Suprapubic skin (tissue), 4 donors: Measurements from ENCODE around the gene MYO7B. TPM values are rescaled to one million over a fixed set of nuclear protein-coding genes. Genes with fewer than 3 reads are reported as not detected.

Experiments
- DNase-seq, 2 donors: peaks; one replicate each; pipeline ENCODE4 v3.0.0-alpha.2; 2019; ENCODE audit warnings: low spot score in 2 of 2
- H3K27ac ChIP-seq: fragments of 200-600 bp; sonication (generic); one replicate; pipeline ENCODE4 v1.5.1; 2019
- H3K27me3 ChIP-seq: fragments of 200-600 bp; sonication (generic); one replicate; pipeline ENCODE4 v1.5.1; 2019
- H3K36me3 ChIP-seq: fragments of 200-600 bp; sonication (generic); one replicate; pipeline ENCODE4 v1.5.1; 2019
- H3K4me1 ChIP-seq: fragments of 200-600 bp; sonication (generic); one replicate; pipeline ENCODE4 v1.5.1; 2019
- H3K4me3 ChIP-seq: fragments of 200-600 bp; sonication (generic); one replicate; pipeline ENCODE4 v1.5.1; 2019; ENCODE audit warnings: mild to moderate bottlenecking
- H3K9me3 ChIP-seq: fragments of 200-600 bp; sonication (generic); one replicate; pipeline ENCODE4 v1.5.1; 2019
- EP300 ChIP-seq: sonication (generic); formaldehyde crosslinking; IDR thresholded peaks from one replicate; pipeline ENCODE4 v1.6.1; 2017; ENCODE audit warnings: antibody characterized with exemption
- POLR2A ChIP-seq, 2 donors: fragments of 450-650 bp; IDR thresholded peaks; one replicate each; pipeline ENCODE4 v1.6.1; 2017; ENCODE audit warnings: antibody characterized with exemption in 2 of 2, mild to moderate bottlenecking in 2 of 2, moderate library complexity in 2 of 2
- POLR2AphosphoS5 ChIP-seq, 3 donors: sonication (generic); formaldehyde crosslinking; IDR thresholded peaks; one replicate each; pipeline ENCODE4 v1.6.1; 2017; ENCODE audit warnings: antibody characterized with exemption in 3 of 3
- WGBS: methylation state at CpG from one replicate; pipeline ENCODE4 v1.1.5; 2018; 5-methylcytosine and 5-hydroxymethylcytosine counted together
- total RNA-seq, 4 donors: library from RNA; depleted of rRNA; stranded (reverse); fragments of >200 nt; gene quantifications; one replicate each; pipeline ENCODE4 v1.1.0, GENCODE V29; 2016
- TF ChIP-seq, protein P1 (sequence below), 2 donors: fragments of 200-600 bp in 1 of 2; fragments of 450-650 bp in 1 of 2; sonication (generic) in 1 of 2; IDR thresholded peaks; one replicate each; pipeline ENCODE4 v1.5.1; 2016 to 2019; ENCODE audit warnings: antibody characterized with exemption in 2 of 2, mild to moderate bottlenecking in 1 of 2, moderate library complexity in 1 of 2

MYO7B gene
- total RNA-seq, 4 donors from 2014 or later, result 0.72 to 4.7 (median 3.6) TPM

DNA sequence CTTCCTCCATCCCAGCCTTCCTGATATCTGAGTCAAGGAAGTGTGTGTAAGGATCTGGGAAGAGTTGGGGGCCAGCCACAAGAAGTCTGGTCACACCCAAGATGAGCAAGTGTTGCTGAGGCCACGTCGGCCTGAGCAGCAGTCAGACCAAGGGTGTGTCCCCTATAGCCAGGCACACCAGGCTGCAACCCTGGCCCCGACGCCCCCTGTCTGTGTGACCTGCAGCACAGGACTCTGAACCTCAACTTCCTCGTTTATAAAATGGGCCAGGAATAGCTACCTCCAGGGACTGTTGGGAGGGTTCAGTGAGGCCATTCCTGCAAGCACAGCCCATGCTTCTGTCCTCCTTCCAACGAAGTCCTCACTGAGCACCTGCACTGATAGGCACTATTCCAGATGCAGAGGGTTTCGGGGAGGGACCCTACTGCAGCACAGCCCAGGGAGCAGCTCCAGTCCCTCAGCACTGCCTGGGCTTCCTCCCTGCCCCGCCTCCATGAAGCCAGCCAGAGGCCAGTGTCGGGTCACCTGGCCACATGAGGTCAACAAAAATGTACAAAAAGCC lies 126.5 kb downstream of the MYO7B start:
- H3K27me3 ChIP-seq, result peaks cover 6% of the 10 kb centered on the region
- DNase-seq, result peak; percentile 47 to 59
- peaks cover 55% of the 10 kb centered on the region for H3K4me1 ChIP-seq
- H3K36me3 ChIP-seq, result no peaks in the 10 kb centered on the region
- no peaks in the 10 kb centered on the region for H3K9me3 ChIP-seq
- H3K4me3 ChIP-seq, result no peak overlapping the region
- TF ChIP-seq EP300 (no peak), POLR2A (IDR thresholded peaks at IDR 0.05) (no peak), POLR2AphosphoS5 (IDR thresholded peaks at IDR 0.05) (no peak)
- TF ChIP-seq, protein P1, sequence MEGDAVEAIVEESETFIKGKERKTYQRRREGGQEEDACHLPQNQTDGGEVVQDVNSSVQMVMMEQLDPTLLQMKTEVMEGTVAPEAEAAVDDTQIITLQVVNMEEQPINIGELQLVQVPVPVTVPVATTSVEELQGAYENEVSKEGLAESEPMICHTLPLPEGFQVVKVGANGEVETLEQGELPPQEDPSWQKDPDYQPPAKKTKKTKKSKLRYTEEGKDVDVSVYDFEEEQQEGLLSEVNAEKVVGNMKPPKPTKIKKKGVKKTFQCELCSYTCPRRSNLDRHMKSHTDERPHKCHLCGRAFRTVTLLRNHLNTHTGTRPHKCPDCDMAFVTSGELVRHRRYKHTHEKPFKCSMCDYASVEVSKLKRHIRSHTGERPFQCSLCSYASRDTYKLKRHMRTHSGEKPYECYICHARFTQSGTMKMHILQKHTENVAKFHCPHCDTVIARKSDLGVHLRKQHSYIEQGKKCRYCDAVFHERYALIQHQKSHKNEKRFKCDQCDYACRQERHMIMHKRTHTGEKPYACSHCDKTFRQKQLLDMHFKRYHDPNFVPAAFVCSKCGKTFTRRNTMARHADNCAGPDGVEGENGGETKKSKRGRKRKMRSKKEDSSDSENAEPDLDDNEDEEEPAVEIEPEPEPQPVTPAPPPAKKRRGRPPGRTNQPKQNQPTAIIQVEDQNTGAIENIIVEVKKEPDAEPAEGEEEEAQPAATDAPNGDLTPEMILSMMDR (IDR thresholded peaks at IDR 0.05), result no peak
- H3K27ac ChIP-seq, result peak overlapping the region; percentile 75
- 68% methylated on average over 3 of the region's 9 CpGs for WGBS

DNA sequence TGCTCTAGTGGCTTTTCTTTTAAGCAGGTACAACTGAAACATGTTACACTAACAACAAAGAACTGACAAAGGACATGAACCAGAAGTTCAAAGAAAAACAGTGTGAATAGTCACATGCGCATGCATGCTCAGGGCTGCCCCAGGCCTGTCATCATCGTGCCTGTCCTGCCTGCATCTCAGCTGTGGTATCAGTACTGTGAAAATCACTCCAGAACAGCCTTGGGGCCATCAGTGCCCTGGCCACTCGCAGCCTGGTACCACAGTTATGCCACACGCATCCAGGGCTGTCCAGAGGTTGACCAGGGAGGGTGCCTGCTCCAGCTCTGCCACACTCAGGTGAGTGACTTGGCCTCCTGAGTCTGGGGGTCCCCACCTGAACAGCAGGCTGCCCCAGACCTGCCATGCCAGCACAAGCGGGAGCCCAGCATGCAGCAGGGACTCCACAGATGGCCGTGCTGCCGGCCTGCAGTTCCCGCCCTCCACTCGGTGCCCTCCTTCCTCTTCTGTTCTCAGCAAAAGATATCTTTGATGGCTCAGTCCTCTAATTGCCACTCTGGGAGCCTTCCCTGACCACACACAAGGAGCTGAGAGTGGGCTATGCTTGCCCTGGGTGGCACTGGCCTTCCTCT lies 127.6 kb downstream of the MYO7B start:
- peak; percentile 55 to 56 for DNase-seq
- 66% methylated on average over 7 of the region's 9 CpGs for WGBS
- H3K9me3 ChIP-seq, result no peaks in the 10 kb centered on the region
- peak overlapping the region; percentile 73 for H3K27ac ChIP-seq
- H3K27me3 ChIP-seq, result peaks cover 6% of the 10 kb centered on the region
- no peak overlapping the region for H3K4me3 ChIP-seq
- no peaks in the 10 kb centered on the region for H3K36me3 ChIP-seq
- no peak for TF ChIP-seq POLR2AphosphoS5 (IDR thresholded peaks at IDR 0.05)
- no peak for TF ChIP-seq POLR2A (IDR thresholded peaks at IDR 0.05)
- no peak for TF ChIP-seq EP300
- TF ChIP-seq, protein P1 (IDR thresholded peaks at IDR 0.05), result no peak
- peaks cover 55% of the 10 kb centered on the region for H3K4me1 ChIP-seq

DNA sequence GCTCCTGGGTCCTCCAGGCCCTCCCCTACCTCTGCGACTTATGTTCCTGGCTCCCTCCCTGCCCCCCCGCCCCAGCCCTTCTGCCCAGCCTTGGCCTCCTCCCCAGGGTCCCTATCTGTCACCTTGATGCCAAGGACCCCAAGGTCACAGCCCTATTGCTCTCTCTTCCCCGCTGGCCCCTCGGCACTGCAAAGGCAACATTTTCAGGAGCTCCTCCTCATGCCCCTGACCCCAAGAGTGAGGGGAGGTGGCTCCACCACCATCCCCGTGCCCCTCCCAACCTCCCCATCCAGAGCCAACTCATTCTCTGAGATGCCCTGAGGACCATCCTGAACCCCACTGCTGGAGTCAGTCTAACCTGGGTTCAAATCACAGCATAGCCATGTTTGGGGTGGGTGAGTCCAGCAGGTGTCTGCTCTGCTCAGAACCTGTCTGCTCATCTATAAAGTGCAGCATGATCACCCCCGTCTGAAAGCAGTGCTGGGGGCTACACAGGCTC lies 128.1 kb downstream of the MYO7B start:
- Histone ChIP-seq H3K9me3 (no peaks in the 10 kb centered on the region), H3K4me3 (peak overlapping the region; percentile 39), H3K27me3 (peaks cover 6% of the 10 kb centered on the region), H3K27ac (peak overlapping the region; percentile 73), H3K36me3 (no peaks in the 10 kb centered on the region), H3K4me1 (peaks cover 54% of the 10 kb centered on the region)
- WGBS, result 83% methylated on average over 5 of the region's 6 CpGs
- DNase-seq, result peak in 1 of 2 donors; percentile 47
- TF ChIP-seq POLR2A (IDR thresholded peaks at IDR 0.05) (no peak), EP300 (no peak), POLR2AphosphoS5 (IDR thresholded peaks at IDR 0.05) (no peak)
- TF ChIP-seq, protein P1 (IDR thresholded peaks at IDR 0.05), result no peak

DNA sequence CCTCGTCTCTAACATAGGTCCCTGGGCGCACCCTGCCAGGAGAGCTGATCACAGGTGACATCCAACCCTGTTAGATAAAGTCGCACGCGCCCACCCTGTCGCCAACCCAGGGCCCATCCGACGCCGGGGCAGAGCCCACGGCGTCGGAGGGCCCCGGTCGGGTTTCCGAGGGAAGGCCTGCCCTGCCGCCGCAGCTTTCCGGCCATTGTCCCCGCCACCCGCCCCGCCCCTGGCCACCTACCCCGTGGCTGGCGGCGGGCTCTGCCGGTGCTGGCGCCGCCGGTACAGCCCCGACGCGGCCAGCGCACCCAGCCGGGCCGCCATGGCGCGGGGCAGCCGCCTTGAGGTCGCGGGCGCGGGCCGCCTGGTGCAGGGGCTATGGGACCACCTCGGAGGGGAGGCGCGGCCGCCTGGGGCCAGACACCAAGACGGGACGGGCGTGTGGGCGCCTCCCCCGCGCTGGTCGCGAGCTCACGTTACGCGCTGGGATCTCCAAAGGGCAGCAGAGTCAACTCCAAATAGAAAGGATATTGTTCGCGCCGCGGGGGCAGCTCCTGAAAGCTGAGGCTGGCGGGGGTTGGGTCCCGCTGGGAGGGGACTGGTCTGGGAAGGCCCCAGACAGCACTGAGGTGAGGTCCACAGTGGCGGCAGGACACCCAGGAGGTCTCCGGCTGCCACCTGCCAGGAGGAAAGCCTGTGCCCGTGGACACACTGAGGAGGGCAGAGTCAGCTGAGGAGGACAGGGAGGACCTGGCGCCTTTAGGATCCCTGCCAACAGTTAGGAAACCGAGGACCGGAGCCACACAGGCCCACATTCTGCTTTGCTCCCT lies 128.8 kb downstream of the MYO7B start:
- 57% methylated on average over 8 of the region's 69 CpGs for WGBS
- Histone ChIP-seq H3K4me1 (peaks cover 52% of the 10 kb centered on the region), H3K27me3 (peaks cover 6% of the 10 kb centered on the region), H3K9me3 (no peaks in the 10 kb centered on the region), H3K27ac (peak overlapping the region; percentile 73), H3K4me3 (peak overlapping the region; percentile 39), H3K36me3 (no peaks in the 10 kb centered on the region)
- TF ChIP-seq EP300, result no peak
- no peak for TF ChIP-seq POLR2A (IDR thresholded peaks at IDR 0.05)
- no peak for TF ChIP-seq POLR2AphosphoS5 (IDR thresholded peaks at IDR 0.05)
- TF ChIP-seq, protein P1 (IDR thresholded peaks at IDR 0.05), result no peak
- DNase-seq, result peak; percentile 66 to 80

DNA sequence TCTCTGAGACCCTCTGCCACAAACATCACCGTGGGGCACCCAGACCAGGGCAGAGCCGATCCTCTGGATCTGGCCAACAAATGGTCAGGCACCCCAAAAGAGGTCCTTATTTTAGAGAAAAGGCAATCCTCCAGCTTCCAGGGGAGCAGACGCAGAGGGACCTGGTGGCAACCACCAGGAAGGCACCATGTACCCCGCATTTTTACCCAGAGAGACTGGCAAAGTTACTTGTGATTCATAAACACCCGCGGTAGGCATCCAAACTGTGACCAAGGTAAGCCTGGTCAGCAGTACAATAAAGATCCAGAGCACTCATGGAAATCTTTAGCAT lies 129.4 kb downstream of the MYO7B start:
- 96% methylated on average over 6 of the region's 6 CpGs for WGBS

More for the DNA sequence above, 129.4 kb downstream of the MYO7B start:
- peaks cover 46% of the 10 kb centered on the region for H3K4me1 ChIP-seq
- TF ChIP-seq, protein P1 (IDR thresholded peaks at IDR 0.05), result no peak
- no peaks in the 10 kb centered on the region for H3K36me3 ChIP-seq
- no peak for DNase-seq
- H3K4me3 ChIP-seq, result peak overlapping the region; percentile 39
- no peaks in the 10 kb centered on the region for H3K9me3 ChIP-seq
- peaks cover 6% of the 10 kb centered on the region for H3K27me3 ChIP-seq
- H3K27ac ChIP-seq, result peak overlapping the region; percentile 73
